Smooth muscle cell (in vitro differentiated cells): ENCODE results near the gene SLC35E2B. TPM values are rescaled to one million over a fixed set of nuclear protein-coding genes. Genes with fewer than 3 reads are reported as not detected.

ENCODE experiments used
- DNase-seq: peaks from one replicate; lab custom pipeline; 2025; ENCODE audit not compliant: unreplicated experiment; lab: John Stamatoyannopoulos, UW
- H2AFZ ChIP-seq: fragments of 200-600 bp; sonication (generic); 2 replicates; pipeline ENCODE4 v1.6.0; 2016; ENCODE audit warnings: antibody characterized with exemption, low read depth, mild to moderate bottlenecking
- H3F3A ChIP-seq: fragments of 200-600 bp; sonication (generic); 2 replicates; pipeline ENCODE4 v1.6.0; 2017; ENCODE audit warnings: antibody characterized with exemption, low read depth
- H3K27ac ChIP-seq: fragments of 200-600 bp; sonication (generic); 2 replicates; pipeline ENCODE4 v1.5.1; 2016; ENCODE audit warnings: low read depth, mild to moderate bottlenecking
- H3K27me3 ChIP-seq: fragments of 200-600 bp; sonication (generic); 2 replicates; pipeline ENCODE4 v1.6.1; 2016; ENCODE audit warnings: low read depth, mild to moderate bottlenecking
- H3K36me3 ChIP-seq: fragments of 200-600 bp; sonication (generic); 2 replicates; pipeline ENCODE4 v1.5.1; 2016; ENCODE audit warnings: low read depth
- H3K4me1 ChIP-seq: fragments of 200-600 bp; sonication (generic); 2 replicates; pipeline ENCODE4 v1.5.1; 2016; ENCODE audit warnings: low read depth
- H3K4me2 ChIP-seq: fragments of 200-600 bp; sonication (generic); 2 replicates; pipeline ENCODE4 v1.6.0; 2016; ENCODE audit warnings: mild to moderate bottlenecking
- H3K4me3 ChIP-seq: fragments of 200-600 bp; sonication (generic); 2 replicates; pipeline ENCODE4 v1.5.1; 2016; ENCODE audit warnings: mild to moderate bottlenecking
- H3K79me2 ChIP-seq: fragments of 200-600 bp; sonication (generic); 2 replicates; pipeline ENCODE4 v1.6.0; 2016; ENCODE audit warnings: low read depth, mild to moderate bottlenecking
- H3K9ac ChIP-seq: fragments of 200-600 bp; sonication (generic); 2 replicates; pipeline ENCODE4 v1.6.0; 2016; ENCODE audit warnings: low read depth
- H3K9me3 ChIP-seq: fragments of 200-600 bp; sonication (generic); replicated peaks from 2 replicates; pipeline ENCODE4 v1.5.1; 2016; ENCODE audit warnings: low read depth
- H4K20me1 ChIP-seq: fragments of 200-600 bp; sonication (generic); 2 replicates; pipeline ENCODE4 v1.6.0; 2016; ENCODE audit warnings: low read depth
- CTCF ChIP-seq: fragments of 200-600 bp; sonication (generic); IDR thresholded peaks from 2 replicates; pipeline ENCODE4 v1.5.1; 2017; ENCODE audit warnings: borderline replicate concordance, mild to moderate bottlenecking, antibody characterized with exemption; ENCODE audit not compliant: insufficient read depth, poor library complexity, severe bottlenecking
- WGBS: methylation state at CpG from one replicate; pipeline ENCODE4 v1.1.7; 2016; ENCODE audit warnings: low lambda C conversion rate; 5-methylcytosine and 5-hydroxymethylcytosine counted together
- polyA plus RNA-seq: library from polyadenylated mRNA; unstranded; fragments of >200 nt; fragmentation: Nextera tagmentation; extraction: Ambion mirVana; gene quantifications from 2 replicates; pipeline ENCODE4 v1.2.1, GENCODE V29; 2016
- total RNA-seq: library from RNA; depleted of rRNA; stranded (reverse); fragments of >200 nt; gene quantifications from 2 replicates; pipeline ENCODE4 v1.2.3, GENCODE V29; 2014

Gene SLC35E2B
- total and polyA plus RNA-seq, 2 experiments from 2014 or later: 19.7 to 24.2 TPM

- TF ChIP-seq CTCF: no peak
- H3K4me1 ChIP-seq: no peaks in the 10 kb centered on the region
- H2AFZ ChIP-seq: no peak overlapping the region
- peaks cover 3% of the 10 kb centered on the region for H3F3A ChIP-seq
- H3K27ac ChIP-seq: no peak overlapping the region
- H3K9me3 ChIP-seq: no peaks in the 10 kb centered on the region
- H3K4me2 ChIP-seq: no peak overlapping the region
- no peak for DNase-seq
- no peak overlapping the region for H3K9ac ChIP-seq
- H3K79me2 ChIP-seq: peaks cover 86% of the 10 kb centered on the region
- 92% methylated on average over 28 of the region's 28 CpGs for WGBS
- H3K27me3 ChIP-seq: no peaks in the 10 kb centered on the region
- peaks cover 88% of the 10 kb centered on the region for H4K20me1 ChIP-seq
- no peaks in the 10 kb centered on the region for H3K36me3 ChIP-seq
- H3K4me3 ChIP-seq: no peak overlapping the region
These were observed 8.4 kb downstream of the SLC35E2B start for GRCh38 chr1:1684031-1684681.

DNA sequence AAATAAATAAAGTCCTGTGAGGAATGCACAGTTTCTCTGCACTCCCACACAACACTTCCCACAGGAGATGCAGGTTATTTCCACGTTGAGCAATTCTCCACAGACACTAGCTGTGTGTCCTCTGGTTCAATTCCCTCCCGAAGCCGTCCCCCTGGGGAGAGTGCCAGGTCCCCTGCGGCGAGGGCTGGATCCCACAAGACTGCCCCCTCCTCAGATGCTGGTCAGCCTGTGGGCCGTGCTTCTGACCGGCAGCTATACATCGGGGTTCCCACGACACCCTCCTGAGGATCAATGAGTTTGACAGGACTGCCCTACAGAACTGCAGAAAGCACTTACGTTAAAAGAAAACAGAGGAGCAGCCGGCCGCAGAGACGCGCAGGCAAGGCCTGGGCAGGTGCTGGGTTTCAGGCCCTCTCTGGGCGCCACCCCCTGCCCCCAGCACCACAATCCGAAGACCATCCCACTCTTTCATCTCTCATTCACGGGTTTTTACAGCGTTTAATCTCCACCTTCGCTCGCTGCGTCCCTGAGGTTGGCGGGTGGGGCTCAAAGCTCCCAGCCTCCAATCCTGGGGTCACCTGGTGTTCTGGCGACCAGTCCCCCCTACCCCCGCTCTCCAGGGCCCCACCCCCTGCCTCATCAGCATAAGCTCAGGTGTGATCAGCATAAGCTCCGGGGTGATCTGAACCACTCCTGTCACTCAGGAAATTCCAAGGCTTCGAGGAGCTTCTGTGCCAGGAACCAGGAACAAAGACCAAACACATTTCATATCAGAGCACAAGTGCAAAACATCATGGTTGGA, 9.3 kb downstream of the SLC35E2B start:
- peaks cover 90% of the 10 kb centered on the region for H3K79me2 ChIP-seq
- H3K27ac ChIP-seq: no peak overlapping the region
- peaks cover 92% of the 10 kb centered on the region for H4K20me1 ChIP-seq
- H3K4me2 ChIP-seq: no peak overlapping the region
- H3K4me3 ChIP-seq: no peak overlapping the region
- no peaks in the 10 kb centered on the region for H3K9me3 ChIP-seq
- WGBS: 84% methylated on average over 26 of the region's 26 CpGs
- H3K36me3 ChIP-seq: no peaks in the 10 kb centered on the region
- no peak overlapping the region for H3K9ac ChIP-seq
- no peaks in the 10 kb centered on the region for H3K4me1 ChIP-seq
- H2AFZ ChIP-seq: no peak overlapping the region
- H3F3A ChIP-seq: peaks cover 3% of the 10 kb centered on the region
- DNase-seq: no peak
- no peaks in the 10 kb centered on the region for H3K27me3 ChIP-seq
- no peak for TF ChIP-seq CTCF

DNA sequence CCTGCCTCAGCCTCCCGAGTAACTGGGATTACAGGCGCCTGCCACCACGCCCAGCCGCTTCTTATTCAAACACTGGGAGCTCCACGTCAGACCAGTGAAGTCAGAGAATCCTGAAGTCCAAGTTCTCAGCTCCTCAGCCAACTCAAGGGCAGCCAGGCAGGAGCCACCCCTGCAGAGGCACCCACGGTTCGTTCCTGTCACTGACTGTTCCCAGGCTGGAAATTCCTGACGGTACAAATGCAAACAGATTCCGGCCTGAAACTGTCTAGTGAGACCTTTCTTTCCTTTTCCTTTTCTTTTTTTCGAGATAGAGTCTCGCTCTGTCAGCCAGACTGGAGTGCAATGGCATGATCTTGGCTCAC, 11.7 kb downstream of the SLC35E2B start:
- Histone ChIP-seq H3K9ac (no peak overlapping the region), H3K9me3 (no peaks in the 10 kb centered on the region), H3K4me2 (no peak overlapping the region), H2AFZ (no peak overlapping the region), H3K36me3 (no peaks in the 10 kb centered on the region), H4K20me1 (peaks cover 79% of the 10 kb centered on the region), H3K27me3 (no peaks in the 10 kb centered on the region), H3K79me2 (peaks cover 78% of the 10 kb centered on the region), H3K27ac (no peak overlapping the region), H3F3A (peaks cover 1% of the 10 kb centered on the region), H3K4me3 (no peak overlapping the region), H3K4me1 (no peaks in the 10 kb centered on the region)
- TF ChIP-seq CTCF: no peak
- WGBS: 86% methylated on average over 11 of the region's 11 CpGs
- DNase-seq: no peak
